ENCODE results near the gene AHNAK.
A peak's percentile ranks its signal among the peaks of the same experiment; 100 is the strongest.

The AHNAK gene

DNA sequence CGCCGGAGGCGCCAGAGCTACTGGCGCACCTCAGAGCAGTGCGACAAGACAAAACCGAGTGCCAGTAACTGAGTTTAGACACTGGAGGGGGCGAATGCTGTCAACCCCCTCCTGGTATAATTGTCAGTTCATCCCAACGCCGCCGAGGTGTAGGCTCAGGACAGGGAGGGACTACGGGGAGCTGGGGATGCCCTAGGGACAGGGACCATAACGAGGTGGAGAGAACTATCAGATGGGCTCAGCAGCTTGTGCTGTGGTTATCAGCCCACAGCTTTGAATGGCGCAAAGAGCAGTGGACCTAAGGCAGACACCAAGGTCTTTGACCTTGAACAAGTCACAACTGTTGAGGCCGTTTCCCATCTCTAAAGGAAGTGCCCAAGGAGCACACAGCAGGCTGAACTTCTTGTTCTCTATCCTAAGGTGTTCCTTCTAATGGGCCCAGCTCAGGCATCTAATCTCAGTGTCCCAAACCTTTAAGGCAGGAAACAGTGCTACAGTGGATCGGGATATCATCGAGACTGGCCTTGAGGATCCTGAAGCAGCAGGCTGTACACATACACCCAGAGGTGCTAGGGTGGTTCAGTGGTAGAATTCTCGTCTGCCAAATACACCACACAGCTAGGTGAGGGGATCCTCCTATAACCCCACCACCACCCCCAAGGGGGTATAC is 45.7 kb upstream of the AHNAK start (continued):
- TF ChIP-seq ZNF433 (tag by site-specific recombination; IDR thresholded peaks at IDR 0.05; ENCODE audit: low read depth): no peak
- no peak for TF ChIP-seq ZFHX2 (tag by site-specific recombination; conservative IDR thresholded peaks at IDR 0.05)
- TF ChIP-seq ZNF184 (tag by site-specific recombination; IDR thresholded peaks at IDR 0.05): no peak
- TF ChIP-seq ZNF621 (tag by site-specific recombination; IDR thresholded peaks at IDR 0.05): no peak
- no peak for TF ChIP-seq YY2 (tag by site-specific recombination; IDR thresholded peaks at IDR 0.05)
- TF ChIP-seq ZNF341 (tag by site-specific recombination; IDR thresholded peaks at IDR 0.05; ENCODE audit: low read depth): no peak; the same call in 1 of the 2 replicates
- TF ChIP-seq ZNF561 (tag by site-specific recombination; IDR thresholded peaks at IDR 0.05; ENCODE audit: borderline replicate concordance): no peak
- TF ChIP-seq OSR2 (tag by site-specific recombination; IDR thresholded peaks at IDR 0.05): no peak
- no peak for TF ChIP-seq ZNF157 (tag by site-specific recombination; IDR thresholded peaks at IDR 0.05)
- TF ChIP-seq, protein P1, sequence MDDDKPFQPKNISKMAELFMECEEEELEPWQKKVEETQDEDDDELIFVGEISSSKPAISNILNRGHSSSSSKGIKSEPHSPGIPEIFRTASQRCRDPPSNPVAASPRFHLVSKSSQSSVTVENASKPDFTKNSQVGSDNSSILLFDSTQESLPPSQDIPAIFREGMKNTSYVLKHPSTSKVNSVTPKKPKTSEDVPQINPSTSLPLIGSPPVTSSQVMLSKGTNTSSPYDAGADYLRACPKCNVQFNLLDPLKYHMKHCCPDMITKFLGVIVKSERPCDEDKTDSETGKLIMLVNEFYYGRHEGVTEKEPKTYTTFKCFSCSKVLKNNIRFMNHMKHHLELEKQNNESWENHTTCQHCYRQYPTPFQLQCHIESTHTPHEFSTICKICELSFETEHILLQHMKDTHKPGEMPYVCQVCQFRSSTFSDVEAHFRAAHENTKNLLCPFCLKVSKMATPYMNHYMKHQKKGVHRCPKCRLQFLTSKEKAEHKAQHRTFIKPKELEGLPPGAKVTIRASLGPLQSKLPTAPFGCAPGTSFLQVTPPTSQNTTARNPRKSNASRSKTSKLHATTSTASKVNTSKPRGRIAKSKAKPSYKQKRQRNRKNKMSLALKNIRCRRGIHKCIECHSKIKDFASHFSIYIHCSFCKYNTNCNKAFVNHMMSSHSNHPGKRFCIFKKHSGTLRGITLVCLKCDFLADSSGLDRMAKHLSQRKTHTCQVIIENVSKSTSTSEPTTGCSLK (tag by site-specific recombination; IDR thresholded peaks at IDR 0.05): no peak
- no peak for TF ChIP-seq ZNF555 (tag by site-specific recombination; conservative IDR thresholded peaks at IDR 0.05)
- TF ChIP-seq SP7 (tag by site-specific recombination; IDR thresholded peaks at IDR 0.05): no peak
- TF ChIP-seq ZNF596 (tag by site-specific recombination; IDR thresholded peaks at IDR 0.05): no peak
- TF ChIP-seq, protein P2, sequence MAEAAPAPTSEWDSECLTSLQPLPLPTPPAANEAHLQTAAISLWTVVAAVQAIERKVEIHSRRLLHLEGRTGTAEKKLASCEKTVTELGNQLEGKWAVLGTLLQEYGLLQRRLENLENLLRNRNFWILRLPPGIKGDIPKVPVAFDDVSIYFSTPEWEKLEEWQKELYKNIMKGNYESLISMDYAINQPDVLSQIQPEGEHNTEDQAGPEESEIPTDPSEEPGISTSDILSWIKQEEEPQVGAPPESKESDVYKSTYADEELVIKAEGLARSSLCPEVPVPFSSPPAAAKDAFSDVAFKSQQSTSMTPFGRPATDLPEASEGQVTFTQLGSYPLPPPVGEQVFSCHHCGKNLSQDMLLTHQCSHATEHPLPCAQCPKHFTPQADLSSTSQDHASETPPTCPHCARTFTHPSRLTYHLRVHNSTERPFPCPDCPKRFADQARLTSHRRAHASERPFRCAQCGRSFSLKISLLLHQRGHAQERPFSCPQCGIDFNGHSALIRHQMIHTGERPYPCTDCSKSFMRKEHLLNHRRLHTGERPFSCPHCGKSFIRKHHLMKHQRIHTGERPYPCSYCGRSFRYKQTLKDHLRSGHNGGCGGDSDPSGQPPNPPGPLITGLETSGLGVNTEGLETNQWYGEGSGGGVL (tag by site-specific recombination; IDR thresholded peaks at IDR 0.05): peak; percentile 50; the same call in 1 of the 2 replicates
- TF ChIP-seq TRIM28 (IDR thresholded peaks at IDR 0.05; ENCODE audit: borderline replicate concordance, low read length): no peak
- TF ChIP-seq ZFP41 (tag by site-specific recombination; IDR thresholded peaks at IDR 0.05; ENCODE audit: borderline replicate concordance): no peak
- TF ChIP-seq ZNF2 (tag by site-specific recombination; IDR thresholded peaks at IDR 0.05): no peak
- no peak for TF ChIP-seq ZNF23 (tag by site-specific recombination; IDR thresholded peaks at IDR 0.05; ENCODE audit: borderline replicate concordance)
- TF ChIP-seq, protein P3, sequence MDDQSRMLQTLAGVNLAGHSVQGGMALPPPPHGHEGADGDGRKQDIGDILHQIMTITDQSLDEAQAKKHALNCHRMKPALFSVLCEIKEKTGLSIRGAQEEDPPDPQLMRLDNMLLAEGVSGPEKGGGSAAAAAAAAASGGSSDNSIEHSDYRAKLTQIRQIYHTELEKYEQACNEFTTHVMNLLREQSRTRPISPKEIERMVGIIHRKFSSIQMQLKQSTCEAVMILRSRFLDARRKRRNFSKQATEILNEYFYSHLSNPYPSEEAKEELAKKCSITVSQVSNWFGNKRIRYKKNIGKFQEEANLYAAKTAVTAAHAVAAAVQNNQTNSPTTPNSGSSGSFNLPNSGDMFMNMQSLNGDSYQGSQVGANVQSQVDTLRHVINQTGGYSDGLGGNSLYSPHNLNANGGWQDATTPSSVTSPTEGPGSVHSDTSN (CRISPR knock-in tag; IDR thresholded peaks at IDR 0.05): 0 out of 2 replicates have a peak, but pooled peaks have one; percentile 8
- TF ChIP-seq HOXC10 (CRISPR knock-in tag; IDR thresholded peaks at IDR 0.05): no peak
- no peak for TF ChIP-seq ZNF175 (tag by site-specific recombination; IDR thresholded peaks at IDR 0.05)

DNA sequence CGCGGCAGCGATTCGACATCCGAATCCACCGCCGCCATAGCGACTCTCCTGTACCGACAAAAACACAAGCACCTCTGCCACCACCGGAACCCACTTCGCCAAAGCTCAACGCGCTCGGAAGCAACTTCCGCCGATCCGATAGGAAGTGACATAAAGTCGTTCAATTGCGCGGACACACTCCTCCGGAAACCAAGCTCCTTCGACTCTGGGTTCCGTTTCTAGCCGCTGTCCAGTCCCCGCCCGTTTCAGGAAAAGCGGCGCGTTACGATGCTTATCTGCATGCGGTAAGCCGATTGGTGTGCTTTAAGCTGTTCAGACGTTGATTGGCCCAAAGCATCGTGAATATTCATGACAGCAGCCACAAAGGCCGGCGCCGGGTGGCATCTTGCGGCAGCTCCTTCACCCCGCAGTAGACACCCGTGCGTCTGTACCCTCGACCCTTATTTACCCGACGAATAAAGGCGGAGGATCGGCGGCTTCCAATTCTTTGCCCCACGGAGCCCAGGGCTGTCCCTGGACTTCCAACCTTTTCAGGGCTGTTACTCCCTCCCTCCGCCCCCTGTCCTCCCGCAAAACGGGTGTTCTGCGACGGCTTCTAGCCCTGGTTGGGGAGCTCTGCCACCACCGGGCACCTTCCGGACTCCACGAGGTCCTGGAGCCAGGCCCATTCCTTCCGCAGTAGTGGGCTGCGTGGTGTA is 45.0 kb upstream of the AHNAK start, which contains the start of gene TUT1:
Gene TUT1, minus strand, starts transcription at position 76 of the 698 bp plus-strand sequence. Its CDS starts 38 bp downstream, at position 38.
- ChIA-PET POLR2A (interaction anchor here (0.5 to 6.0 kb wide), 73 partner anchors 8 to 620 kb away, joined by 3 to 140 read pairs (median 7); partner anchors contain the start of genes AHNAK, B3GAT3, C11orf98 and CSKMT), CTCF (interaction anchor here (0.5 to 3.5 kb wide), 19 partner anchors 9 to 337 kb away, joined by 3 to 19 read pairs (median 5); partner anchors contain the start of genes B3GAT3 and MTA2)
- Histone ChIP-seq H3K27ac (ENCODE audit: extremely low read depth, low read depth, low read length) (peak within 1 kb of the TSS; percentile 73), H3K36me3 (ENCODE audit: control insufficient read depth in 2 of 2, insufficient read depth in 1 of 2, low read length in 2 of 2) (peaks cover 6 to 63% of the 10 kb centered on the region in 2 experiments; a peak in 2 of 3 replicates), H3K4me3 (ENCODE audit: low read depth, low read length) (peak within 1 kb of the TSS; percentile 50), H3K9me3 (ENCODE audit: control insufficient read depth, insufficient read depth, low read depth, low read length) (no peaks in the 10 kb centered on the region), H3K4me1 (ENCODE audit: control insufficient read depth, insufficient read depth, low read length) (no peaks in the 10 kb centered on the region)
- TF ChIP-seq ZNF223 (tag by site-specific recombination; IDR thresholded peaks at IDR 0.05) (no peak), ZNF121 (tag by site-specific recombination; IDR thresholded peaks at IDR 0.05) (no peak), ZNF155 (tag by site-specific recombination; IDR thresholded peaks at IDR 0.05) (no peak), ZSCAN30 (tag by site-specific recombination; IDR thresholded peaks at IDR 0.05) (peak; percentile 84), ZNF529 (tag by site-specific recombination; IDR thresholded peaks at IDR 0.05; ENCODE audit: insufficient replicate concordance) (no peak), ZNF610 (tag by site-specific recombination; IDR thresholded peaks at IDR 0.05; ENCODE audit: borderline replicate concordance) (no peak)
- TF ChIP-seq, protein P4, sequence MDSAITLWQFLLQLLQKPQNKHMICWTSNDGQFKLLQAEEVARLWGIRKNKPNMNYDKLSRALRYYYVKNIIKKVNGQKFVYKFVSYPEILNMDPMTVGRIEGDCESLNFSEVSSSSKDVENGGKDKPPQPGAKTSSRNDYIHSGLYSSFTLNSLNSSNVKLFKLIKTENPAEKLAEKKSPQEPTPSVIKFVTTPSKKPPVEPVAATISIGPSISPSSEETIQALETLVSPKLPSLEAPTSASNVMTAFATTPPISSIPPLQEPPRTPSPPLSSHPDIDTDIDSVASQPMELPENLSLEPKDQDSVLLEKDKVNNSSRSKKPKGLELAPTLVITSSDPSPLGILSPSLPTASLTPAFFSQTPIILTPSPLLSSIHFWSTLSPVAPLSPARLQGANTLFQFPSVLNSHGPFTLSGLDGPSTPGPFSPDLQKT (IDR thresholded peaks at IDR 0.05; ENCODE audit: borderline replicate concordance, low read depth, low read length): no peak
- TF ChIP-seq, protein P5, sequence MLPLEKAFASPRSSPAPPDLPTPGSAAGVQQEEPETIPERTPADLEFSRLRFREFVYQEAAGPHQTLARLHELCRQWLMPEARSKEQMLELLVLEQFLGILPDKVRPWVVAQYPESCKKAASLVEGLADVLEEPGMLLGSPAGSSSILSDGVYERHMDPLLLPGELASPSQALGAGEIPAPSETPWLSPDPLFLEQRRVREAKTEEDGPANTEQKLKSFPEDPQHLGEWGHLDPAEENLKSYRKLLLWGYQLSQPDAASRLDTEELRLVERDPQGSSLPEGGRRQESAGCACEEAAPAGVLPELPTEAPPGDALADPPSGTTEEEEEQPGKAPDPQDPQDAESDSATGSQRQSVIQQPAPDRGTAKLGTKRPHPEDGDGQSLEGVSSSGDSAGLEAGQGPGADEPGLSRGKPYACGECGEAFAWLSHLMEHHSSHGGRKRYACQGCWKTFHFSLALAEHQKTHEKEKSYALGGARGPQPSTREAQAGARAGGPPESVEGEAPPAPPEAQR (tag by site-specific recombination; IDR thresholded peaks at IDR 0.05): 0 out of 2 replicates have a peak, but pooled peaks have one; percentile 43

All from HEK293 (cell line).